Calu3 (cell line): ENCODE measurements around the gene PCDH9. TPM values are rescaled to one million over a fixed set of nuclear protein-coding genes. Genes with fewer than 3 reads are reported as not detected.

Source experiments
- BruUV-seq: library from RNA; stranded (reverse); fragments of 400-500 nt; replicated peaks from 2 replicates; lab custom pipeline; 2021; lab: Mats Ljungman, UMichigan
- CTCF ChIA-PET: fragments of 300-600 bp; sonication (Branson Sonifier 250); formaldehyde crosslinking; loops from one replicate; lab custom pipeline; 2022; ENCODE audit warnings: antibody characterized with exemption; lab: Charles Lee
- DNase-seq: peaks from one replicate; pipeline ENCODE4 v3.0.0; 2022
- H3K27ac Mint-ChIP-seq: one replicate; pipeline ENCODE4 v1.8.0; 2022; ENCODE audit warnings: mixed read lengths; ENCODE audit not compliant: unreplicated experiment
- H3K27me3 Mint-ChIP-seq: one replicate; pipeline ENCODE4 v1.8.0; 2022; ENCODE audit warnings: mixed read lengths; ENCODE audit not compliant: unreplicated experiment
- H3K36me3 Mint-ChIP-seq: one replicate; pipeline ENCODE4 v1.8.0; 2022; ENCODE audit warnings: mild to moderate bottlenecking, moderate library complexity, mixed read lengths; ENCODE audit not compliant: insufficient read depth, unreplicated experiment
- H3K4me1 Mint-ChIP-seq: one replicate; pipeline ENCODE4 v1.8.0; 2022; ENCODE audit warnings: mild to moderate bottlenecking, low read depth, mixed read lengths; ENCODE audit not compliant: unreplicated experiment
- H3K4me3 Mint-ChIP-seq: one replicate; pipeline ENCODE4 v1.8.0; 2022; ENCODE audit warnings: mild to moderate bottlenecking, low read depth, moderate library complexity, mixed read lengths; ENCODE audit not compliant: unreplicated experiment
- H3K9me3 Mint-ChIP-seq: one replicate; pipeline ENCODE4 v1.8.0; 2022; ENCODE audit warnings: low read depth, mixed read lengths; ENCODE audit not compliant: unreplicated experiment
- intact Hi-C: fragments of 100-400 bp; cut with micrococcal nuclease; formaldehyde crosslinking; loops from one replicate; pipeline ENCODE4 v1.10.0; 2022; ENCODE audit not compliant: unreplicated experiment
- total RNA-seq: library from RNA; stranded (reverse); gene quantifications from 2 replicates; pipeline ENCODE4 v1.2.3, GENCODE V29; 2022
- TF ChIP-seq, protein P1 (sequence below): fragments of 200-600 bp; IDR thresholded peaks from one replicate; pipeline ENCODE4 v1.8.0; 2022; ENCODE audit warnings: antibody characterized with exemption; ENCODE audit not compliant: unreplicated experiment

Gene PCDH9
- total RNA-seq, 1 experiment from 2014 or later: 1.3 TPM

DNA sequence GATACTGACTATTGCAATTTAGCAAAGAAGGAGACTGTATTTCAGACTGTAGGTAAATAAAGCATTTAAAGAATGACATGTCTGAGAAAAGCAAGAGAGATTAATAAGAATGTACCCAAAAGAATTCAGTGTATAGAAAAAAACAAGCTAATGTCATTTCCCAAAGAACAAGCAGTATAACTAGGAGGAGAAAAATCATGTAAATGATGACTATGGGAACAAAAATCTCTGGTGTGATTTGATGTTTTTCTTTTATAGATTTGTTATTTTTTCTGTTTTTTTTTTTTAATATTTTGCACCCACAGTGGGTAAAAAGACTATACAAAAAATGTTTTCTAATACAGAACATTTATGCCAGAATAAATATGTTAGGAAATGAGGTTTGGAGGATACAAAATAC is 801.0 kb downstream of the PCDH9 start:
- no peak overlapping the region for H3K4me3 Mint-ChIP-seq
- no peak overlapping the region for H3K27ac Mint-ChIP-seq
- TF ChIP-seq, protein P1, sequence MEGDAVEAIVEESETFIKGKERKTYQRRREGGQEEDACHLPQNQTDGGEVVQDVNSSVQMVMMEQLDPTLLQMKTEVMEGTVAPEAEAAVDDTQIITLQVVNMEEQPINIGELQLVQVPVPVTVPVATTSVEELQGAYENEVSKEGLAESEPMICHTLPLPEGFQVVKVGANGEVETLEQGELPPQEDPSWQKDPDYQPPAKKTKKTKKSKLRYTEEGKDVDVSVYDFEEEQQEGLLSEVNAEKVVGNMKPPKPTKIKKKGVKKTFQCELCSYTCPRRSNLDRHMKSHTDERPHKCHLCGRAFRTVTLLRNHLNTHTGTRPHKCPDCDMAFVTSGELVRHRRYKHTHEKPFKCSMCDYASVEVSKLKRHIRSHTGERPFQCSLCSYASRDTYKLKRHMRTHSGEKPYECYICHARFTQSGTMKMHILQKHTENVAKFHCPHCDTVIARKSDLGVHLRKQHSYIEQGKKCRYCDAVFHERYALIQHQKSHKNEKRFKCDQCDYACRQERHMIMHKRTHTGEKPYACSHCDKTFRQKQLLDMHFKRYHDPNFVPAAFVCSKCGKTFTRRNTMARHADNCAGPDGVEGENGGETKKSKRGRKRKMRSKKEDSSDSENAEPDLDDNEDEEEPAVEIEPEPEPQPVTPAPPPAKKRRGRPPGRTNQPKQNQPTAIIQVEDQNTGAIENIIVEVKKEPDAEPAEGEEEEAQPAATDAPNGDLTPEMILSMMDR: no peak
- H3K27me3 Mint-ChIP-seq: no peaks in the 10 kb centered on the region
- intact Hi-C loops: no loop called here
- DNase-seq: no peak
- no peaks in the 10 kb centered on the region for H3K9me3 Mint-ChIP-seq
- H3K36me3 Mint-ChIP-seq: no peaks in the 10 kb centered on the region
- no peaks in the 10 kb centered on the region for H3K4me1 Mint-ChIP-seq
- CTCF ChIA-PET: no interaction called here
- BruUV-seq: no TSS peak

DNA sequence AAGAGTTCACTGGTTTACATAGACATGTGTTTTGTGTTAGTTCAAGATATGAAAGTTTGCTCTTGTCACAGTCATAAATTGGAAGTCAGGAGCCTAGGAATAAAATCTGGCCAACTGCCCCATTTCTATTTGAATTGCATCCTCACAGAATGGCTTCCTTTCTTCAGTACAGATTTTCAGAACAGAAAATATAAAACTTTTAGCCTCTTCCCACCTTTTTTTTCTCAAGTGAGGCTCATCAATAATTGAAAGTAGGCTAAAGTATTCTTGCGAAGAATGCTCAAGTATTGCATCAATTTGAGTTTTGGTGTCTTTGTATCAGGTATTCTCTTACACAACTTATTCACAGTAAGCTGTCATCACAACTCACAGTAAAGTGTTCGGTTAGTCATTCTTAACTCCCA is 802.7 kb downstream of the PCDH9 start:
- CTCF ChIA-PET: no interaction called here
- H3K27ac Mint-ChIP-seq: no peak overlapping the region
- TF ChIP-seq, protein P1: no peak
- intact Hi-C loops: no loop called here
- H3K36me3 Mint-ChIP-seq: no peaks in the 10 kb centered on the region
- no peaks in the 10 kb centered on the region for H3K27me3 Mint-ChIP-seq
- peaks cover 3% of the 10 kb centered on the region for H3K9me3 Mint-ChIP-seq
- BruUV-seq: no TSS peak
- no peak for DNase-seq
- H3K4me1 Mint-ChIP-seq: no peaks in the 10 kb centered on the region
- H3K4me3 Mint-ChIP-seq: no peak overlapping the region

DNA sequence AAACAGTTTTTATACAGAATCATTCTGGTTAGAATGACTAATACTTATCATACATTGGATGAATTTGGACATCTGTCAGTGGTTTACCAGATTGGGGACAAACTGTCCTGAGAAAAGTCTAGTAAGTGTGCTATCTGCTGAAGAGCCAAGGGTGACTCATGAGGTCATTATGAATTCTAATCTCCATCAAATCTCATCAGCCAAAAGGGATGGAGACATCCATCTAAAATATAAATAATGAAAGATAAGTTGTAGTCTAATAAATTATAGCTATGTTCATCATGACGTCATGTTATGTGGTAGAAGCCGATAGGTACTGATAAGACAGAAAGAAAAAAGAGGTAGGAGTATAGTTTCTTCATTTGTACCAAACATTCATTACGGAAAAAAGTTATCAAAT is 804.4 kb downstream of the PCDH9 start:
- BruUV-seq: no TSS peak
- H3K27me3 Mint-ChIP-seq: no peaks in the 10 kb centered on the region
- DNase-seq: no peak
- no peak overlapping the region for H3K4me3 Mint-ChIP-seq
- H3K4me1 Mint-ChIP-seq: no peaks in the 10 kb centered on the region
- peaks cover 7% of the 10 kb centered on the region for H3K9me3 Mint-ChIP-seq
- TF ChIP-seq, protein P1: no peak
- no peak overlapping the region for H3K27ac Mint-ChIP-seq
- intact Hi-C loops: no loop called here
- CTCF ChIA-PET: no interaction called here
- H3K36me3 Mint-ChIP-seq: no peaks in the 10 kb centered on the region

DNA sequence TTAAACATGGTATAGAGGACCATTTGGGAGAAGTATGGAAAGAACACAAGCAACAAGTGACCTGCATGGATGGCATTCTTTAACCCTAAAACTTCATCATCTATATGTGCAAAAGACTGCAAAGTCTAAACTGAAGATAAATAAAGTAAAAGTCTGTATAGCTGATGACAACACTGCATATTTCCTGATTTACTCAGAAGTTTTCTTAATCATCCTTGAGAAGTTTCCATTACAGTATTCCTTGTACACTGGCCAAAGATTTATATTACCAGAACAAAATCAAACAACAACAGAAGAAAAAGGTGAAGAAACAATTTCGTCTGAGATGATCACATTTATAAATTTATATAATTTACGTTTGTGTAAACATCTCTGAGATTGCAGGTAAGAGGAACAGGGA is 805.7 kb downstream of the PCDH9 start:
- TF ChIP-seq, protein P1: no peak
- CTCF ChIA-PET: no interaction called here
- intact Hi-C loops: no loop called here

More for the DNA sequence above, 805.7 kb downstream of the PCDH9 start:
- Mint-ChIP-seq H3K27ac (no peak overlapping the region), H3K36me3 (no peaks in the 10 kb centered on the region), H3K9me3 (peaks cover 8% of the 10 kb centered on the region), H3K27me3 (no peaks in the 10 kb centered on the region), H3K4me1 (no peaks in the 10 kb centered on the region), H3K4me3 (no peak overlapping the region)
- no TSS peak for BruUV-seq
- no peak for DNase-seq
